ENCODE results near the gene SSX2IP. TPM values are rescaled to one million over a fixed set of nuclear protein-coding genes. Genes with fewer than 3 reads are reported as not detected.

SSX2IP gene
- total RNA-seq, 1 experiment from 2014 or later = 28.0 TPM

DNA sequence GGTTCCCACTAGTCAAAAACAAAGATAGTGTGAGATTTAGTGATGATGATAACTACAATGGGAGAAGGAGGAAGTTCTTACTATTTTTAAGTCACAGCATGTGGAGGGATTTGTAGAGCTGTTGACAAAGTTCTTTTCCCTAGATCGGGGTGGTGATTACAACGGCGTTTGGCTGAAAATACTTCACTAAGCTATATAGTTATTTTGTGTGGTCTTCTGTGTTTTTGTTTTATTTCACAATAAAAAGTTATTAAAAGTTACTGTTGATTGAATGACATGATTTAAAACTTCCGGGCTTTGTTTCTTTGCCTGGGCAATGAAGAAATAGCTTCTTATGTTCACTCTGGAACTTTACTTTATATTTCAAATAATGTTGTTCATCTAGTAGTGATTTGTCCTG is 47.3 kb upstream of the SSX2IP start:
- no peak overlapping the region for H3K27ac ChIP-seq (ENCODE audit: low read length)
- ATAC-seq = no peak
- H3K4me1 ChIP-seq (ENCODE audit: insufficient read depth, low read length) = no peaks in the 10 kb centered on the region
- BruUV-seq (replicated peaks) = no TSS peak
- CTCF ChIA-PET = interaction anchor here (0.6 kb wide), 1 partner anchor 66 kb away, joined by 7 read pairs; no protein-coding TSS in a partner anchor
- H3K79me2 ChIP-seq (ENCODE audit: low read length) = no peaks in the 10 kb centered on the region
- H3K9me3 ChIP-seq (ENCODE audit: low read length) = no peaks in the 10 kb centered on the region
- no peaks in the 10 kb centered on the region for H3K9me2 ChIP-seq (replicated peaks; ENCODE audit: low read length)
- no peak for TF ChIP-seq EZH2 (IDR thresholded peaks at IDR 0.05; ENCODE audit: low read length, unreplicated experiment)
- TF ChIP-seq, protein P1, sequence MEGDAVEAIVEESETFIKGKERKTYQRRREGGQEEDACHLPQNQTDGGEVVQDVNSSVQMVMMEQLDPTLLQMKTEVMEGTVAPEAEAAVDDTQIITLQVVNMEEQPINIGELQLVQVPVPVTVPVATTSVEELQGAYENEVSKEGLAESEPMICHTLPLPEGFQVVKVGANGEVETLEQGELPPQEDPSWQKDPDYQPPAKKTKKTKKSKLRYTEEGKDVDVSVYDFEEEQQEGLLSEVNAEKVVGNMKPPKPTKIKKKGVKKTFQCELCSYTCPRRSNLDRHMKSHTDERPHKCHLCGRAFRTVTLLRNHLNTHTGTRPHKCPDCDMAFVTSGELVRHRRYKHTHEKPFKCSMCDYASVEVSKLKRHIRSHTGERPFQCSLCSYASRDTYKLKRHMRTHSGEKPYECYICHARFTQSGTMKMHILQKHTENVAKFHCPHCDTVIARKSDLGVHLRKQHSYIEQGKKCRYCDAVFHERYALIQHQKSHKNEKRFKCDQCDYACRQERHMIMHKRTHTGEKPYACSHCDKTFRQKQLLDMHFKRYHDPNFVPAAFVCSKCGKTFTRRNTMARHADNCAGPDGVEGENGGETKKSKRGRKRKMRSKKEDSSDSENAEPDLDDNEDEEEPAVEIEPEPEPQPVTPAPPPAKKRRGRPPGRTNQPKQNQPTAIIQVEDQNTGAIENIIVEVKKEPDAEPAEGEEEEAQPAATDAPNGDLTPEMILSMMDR (conservative IDR thresholded peaks at IDR 0.05; ENCODE audit: low read depth, low read length) = no peak
- TF ChIP-seq EZH2phosphoT487 (IDR thresholded peaks at IDR 0.05; ENCODE audit: borderline replicate concordance, low read length) = no peak
- no peaks in the 10 kb centered on the region for H3F3A ChIP-seq (ENCODE audit: low read length, unreplicated experiment)
- H3K9ac ChIP-seq (ENCODE audit: low read length) = no peak overlapping the region
- H4K20me1 ChIP-seq (ENCODE audit: low read length) = no peaks in the 10 kb centered on the region
- POLR2A ChIA-PET (ENCODE audit: unreplicated experiment) = no interaction called here
- no peaks in the 10 kb centered on the region for H3K36me3 ChIP-seq (ENCODE audit: low read depth, low read length)
- no peaks in the 10 kb centered on the region for H3K27me3 ChIP-seq (ENCODE audit: low read length)
- intact Hi-C loops (cut with micrococcal nuclease) = no loop called here
- H3K4me3 ChIP-seq (ENCODE audit: low read length) = no peak overlapping the region
- no peak overlapping the region for H3K4me2 ChIP-seq (ENCODE audit: low read length)
- no peak for DNase-seq
- H2AFZ ChIP-seq (ENCODE audit: low read length) = no peak overlapping the region

DNA sequence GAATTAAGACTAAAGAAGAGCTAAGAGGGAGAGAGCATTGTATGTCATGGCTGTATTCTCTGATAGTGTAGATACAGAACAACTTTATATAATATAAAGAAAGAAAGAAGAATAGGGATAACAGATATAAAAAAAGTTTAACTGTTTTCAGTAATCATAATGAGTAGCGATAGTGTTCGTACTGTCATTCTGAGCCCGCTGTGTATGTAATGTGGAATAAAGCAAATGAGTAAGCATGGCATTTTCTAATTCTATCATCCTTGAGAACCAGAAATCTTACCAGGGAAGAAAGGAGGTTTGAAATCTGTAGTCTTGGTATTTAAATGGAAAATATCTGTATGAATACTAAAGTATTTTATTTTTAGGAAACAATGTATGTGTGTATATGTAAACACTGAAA is 46.7 kb upstream of the SSX2IP start:
- Histone ChIP-seq H4K20me1 (ENCODE audit: low read length) (no peaks in the 10 kb centered on the region), H3K9me3 (ENCODE audit: low read length) (no peaks in the 10 kb centered on the region), H3K79me2 (ENCODE audit: low read length) (no peaks in the 10 kb centered on the region), H3K9ac (ENCODE audit: low read length) (no peak overlapping the region), H2AFZ (ENCODE audit: low read length) (no peak overlapping the region), H3K9me2 (replicated peaks; ENCODE audit: low read length) (no peaks in the 10 kb centered on the region), H3K4me3 (ENCODE audit: low read length) (no peak overlapping the region), H3K4me1 (ENCODE audit: insufficient read depth, low read length) (peaks cover 3% of the 10 kb centered on the region; the same call in 1 of the 2 replicates), H3K27ac (ENCODE audit: low read length) (no peak overlapping the region), H3F3A (ENCODE audit: low read length, unreplicated experiment) (no peaks in the 10 kb centered on the region), H3K36me3 (ENCODE audit: low read depth, low read length) (no peaks in the 10 kb centered on the region), H3K4me2 (ENCODE audit: low read length) (no peak overlapping the region), H3K27me3 (ENCODE audit: low read length) (no peaks in the 10 kb centered on the region)
- no peak for TF ChIP-seq EZH2 (IDR thresholded peaks at IDR 0.05; ENCODE audit: low read length, unreplicated experiment)
- TF ChIP-seq, protein P1 (conservative IDR thresholded peaks at IDR 0.05; ENCODE audit: low read depth, low read length) = no peak
- no peak for TF ChIP-seq EZH2phosphoT487 (IDR thresholded peaks at IDR 0.05; ENCODE audit: borderline replicate concordance, low read length)
- no peak for ATAC-seq
- DNase-seq = no peak
- POLR2A ChIA-PET (ENCODE audit: unreplicated experiment) = no interaction called here
- CTCF ChIA-PET = no interaction called here
- intact Hi-C loops (cut with micrococcal nuclease) = no loop called here
- BruUV-seq (replicated peaks) = no TSS peak

DNA sequence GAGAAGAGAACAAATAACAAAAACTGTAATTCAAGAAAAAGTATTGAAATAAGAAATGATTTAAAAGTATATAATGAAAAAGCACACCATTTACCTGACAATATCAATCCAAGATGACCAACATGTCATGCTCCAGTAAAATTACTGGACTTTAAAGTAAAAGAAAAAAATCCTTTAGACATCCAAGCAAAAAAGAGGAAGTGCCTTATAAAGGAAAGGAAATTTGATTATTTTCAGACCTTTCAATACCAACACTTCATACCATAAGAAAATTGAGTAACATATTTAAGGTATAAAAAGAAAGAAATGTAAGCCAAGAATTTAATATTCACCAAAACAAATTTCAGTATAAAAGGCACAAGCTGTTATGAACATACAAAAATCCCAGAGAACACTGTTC is 46.2 kb upstream of the SSX2IP start:
- Histone ChIP-seq H3K27ac (ENCODE audit: low read length) (no peak overlapping the region), H3K27me3 (ENCODE audit: low read length) (no peaks in the 10 kb centered on the region), H3K9me2 (replicated peaks; ENCODE audit: low read length) (no peaks in the 10 kb centered on the region), H4K20me1 (ENCODE audit: low read length) (no peaks in the 10 kb centered on the region), H3K4me2 (ENCODE audit: low read length) (no peak overlapping the region), H3K4me3 (ENCODE audit: low read length) (no peak overlapping the region), H3K79me2 (ENCODE audit: low read length) (no peaks in the 10 kb centered on the region), H3K9me3 (ENCODE audit: low read length) (no peaks in the 10 kb centered on the region), H3K9ac (ENCODE audit: low read length) (no peak overlapping the region), H3F3A (ENCODE audit: low read length, unreplicated experiment) (no peaks in the 10 kb centered on the region), H2AFZ (ENCODE audit: low read length) (no peak overlapping the region), H3K36me3 (ENCODE audit: low read depth, low read length) (no peaks in the 10 kb centered on the region), H3K4me1 (ENCODE audit: insufficient read depth, low read length) (peaks cover 3% of the 10 kb centered on the region; the same call in 1 of the 2 replicates)
- CTCF ChIA-PET = no interaction called here
- TF ChIP-seq EZH2 (IDR thresholded peaks at IDR 0.05; ENCODE audit: low read length, unreplicated experiment) = no peak
- TF ChIP-seq EZH2phosphoT487 (IDR thresholded peaks at IDR 0.05; ENCODE audit: borderline replicate concordance, low read length) = no peak
- TF ChIP-seq, protein P1 (conservative IDR thresholded peaks at IDR 0.05; ENCODE audit: low read depth, low read length) = no peak
- POLR2A ChIA-PET (ENCODE audit: unreplicated experiment) = no interaction called here
- DNase-seq (no peak), ATAC-seq (no peak)
- BruUV-seq (replicated peaks) = no TSS peak
- intact Hi-C loops (cut with micrococcal nuclease) = no loop called here
